ENCODE data around the gene ZNF511. TPM values are rescaled to one million over a fixed set of nuclear protein-coding genes. Genes with fewer than 3 reads are reported as not detected.
A peak's percentile ranks its signal among the peaks of the same experiment; 100 is the strongest.

The ZNF511 gene
- total and polyA plus RNA-seq, 2 of the 4 experiments (the other 2 are of a cell fraction): 13.6 to 32.6 TPM

GRCh38 chr10:133318494-133319127 is 9.9 kb downstream of the ZNF511 start:
- H3K36me3 ChIP-seq (ENCODE audit: control insufficient read depth, insufficient read depth, low read length): no peaks in the 10 kb centered on the region
- dilution Hi-C loops (cut with HindIII; ENCODE audit: low sequenced_read_pairs, unreplicated experiment) (no loop called here), in situ Hi-C loops (cut with MboI; ENCODE audit: low sequenced_read_pairs) (no loop called here), intact Hi-C loops (cut with micrococcal nuclease) (no loop called here)
- peak overlapping the region; percentile 40 for H3K4me3 ChIP-seq (ENCODE audit: insufficient read depth, low read depth, low read length)
- H3K23ac ChIP-seq (ENCODE audit: low read depth, low read length): no peak overlapping the region
- H4K8ac ChIP-seq (ENCODE audit: low read depth in 2 of 2, low read length in 2 of 2): no peak overlapping the region
- TF ChIP-seq CTCF (conservative IDR thresholded peaks at IDR 0.05; ENCODE audit: low read depth, low read length) (peak; percentile 79), SMC3 (IDR thresholded peaks at IDR 0.05; ENCODE audit: low read depth, low read length) (peak; percentile 53), BHLHE40 (IDR thresholded peaks at IDR 0.05; ENCODE audit: low read depth, low read length) (0 out of 2 replicates have a peak, but pooled peaks have one; percentile 17), CHD1 (IDR thresholded peaks at IDR 0.05; ENCODE audit: low read depth, low read length) (no peak), NFE2L2 (IDR thresholded peaks at IDR 0.05; ENCODE audit: low read depth, low read length) (no peak), RAD21 (IDR thresholded peaks at IDR 0.05; ENCODE audit: low read length) (peak; percentile 55)
- no peaks in the 10 kb centered on the region; the same call in 1 of the 2 replicates for H3K27me3 ChIP-seq (ENCODE audit: control insufficient read depth, insufficient read depth, low read length)
- no peaks in the 10 kb centered on the region for H4K20me1 ChIP-seq (ENCODE audit: insufficient read depth, low read length)
- no peaks in the 10 kb centered on the region for H3K9me3 ChIP-seq (ENCODE audit: control insufficient read depth, insufficient read depth, low read length)
- no peak overlapping the region for H3K4ac ChIP-seq (ENCODE audit: low read depth, low read length)
- H2BK5ac ChIP-seq (ENCODE audit: low read depth, low read length, poor library complexity, severe bottlenecking): no peak overlapping the region
- H2AK9ac ChIP-seq (replicated peaks; ENCODE audit: low read depth, low read length, poor library complexity): peak overlapping the region; percentile 89
- H3K9ac ChIP-seq (ENCODE audit: low read depth, low read length): no peak overlapping the region
- H3K18ac ChIP-seq (ENCODE audit: low read depth, low read length): no peak overlapping the region
- H3K56ac ChIP-seq (ENCODE audit: extremely low read depth, insufficient read depth, low read length): no peak overlapping the region
- WGBS, 2 experiments (ENCODE audit: extremely low coverage in 2 of 2, insufficient read length in 1 of 2): 27% methylated on average over 17 of the region's 51 CpGs; no CpG with 5 or more reads in 1 of the 2 experiments
- no peak overlapping the region for H3K27ac ChIP-seq (ENCODE audit: insufficient read depth, low read length)
- H3K4me2 ChIP-seq (ENCODE audit: low read depth, low read length): peak overlapping the region; percentile 76
- ChIA-PET CTCF (interaction anchor here (1.0 kb wide), 1 partner anchor 11 kb away, joined by 4 read pairs; no protein-coding TSS in a partner anchor), POLR2A (ENCODE audit: unreplicated experiment) (no interaction called here)
- no peak overlapping the region for H2AK5ac ChIP-seq (ENCODE audit: low read depth, low read length)
- H2BK15ac ChIP-seq (ENCODE audit: low read depth, low read length): no peak overlapping the region
- no peak overlapping the region for H4K5ac ChIP-seq (ENCODE audit: low read depth, low read length)
- H2BK20ac ChIP-seq (ENCODE audit: low read depth, low read length): no peak overlapping the region
- peak; percentile 36 for DNase-seq
- no peaks in the 10 kb centered on the region for H3K79me1 ChIP-seq (ENCODE audit: low read depth in 1 of 2, low read length in 2 of 2)
- H4K91ac ChIP-seq (ENCODE audit: insufficient read depth, low read depth, low read length): no peak overlapping the region
- peak; percentile 98 for ATAC-seq (ENCODE audit: low read depth)
- BruUV-seq (replicated peaks): no TSS peak
- no peak overlapping the region for H3K14ac ChIP-seq (replicated peaks; ENCODE audit: low read depth, low read length)
- H2BK120ac ChIP-seq (ENCODE audit: low read depth, low read length): no peak overlapping the region
- no peaks in the 10 kb centered on the region for H3K4me1 ChIP-seq (ENCODE audit: control insufficient read depth, insufficient read depth, low read length)
- H2AFZ ChIP-seq (replicated peaks; ENCODE audit: low read length, poor library complexity): peak overlapping the region; percentile 91
- peaks cover 3% of the 10 kb centered on the region; the same call in 1 of the 2 replicates for H3K9me1 ChIP-seq (ENCODE audit: insufficient read depth, low read length)
